Hematopoietic multipotent progenitor cell treated with erythropoietin and hydrocortisone succinate and interleukin-3 and kit ligand, for 17 days (in vitro differentiated cells): ENCODE measurements around the gene ABCC3.
"Not testable (repeated sequence)": the region's sequence is repeated elsewhere in the genome, so short reads cannot be mapped to it uniquely, and the experiment has no call there.

Experiments used
- DNase-seq: peaks from one replicate; pipeline ENCODE4 v3.0.0-alpha.2; 2015; ENCODE audit warnings: low spot score

The ABCC3 gene

DNA sequence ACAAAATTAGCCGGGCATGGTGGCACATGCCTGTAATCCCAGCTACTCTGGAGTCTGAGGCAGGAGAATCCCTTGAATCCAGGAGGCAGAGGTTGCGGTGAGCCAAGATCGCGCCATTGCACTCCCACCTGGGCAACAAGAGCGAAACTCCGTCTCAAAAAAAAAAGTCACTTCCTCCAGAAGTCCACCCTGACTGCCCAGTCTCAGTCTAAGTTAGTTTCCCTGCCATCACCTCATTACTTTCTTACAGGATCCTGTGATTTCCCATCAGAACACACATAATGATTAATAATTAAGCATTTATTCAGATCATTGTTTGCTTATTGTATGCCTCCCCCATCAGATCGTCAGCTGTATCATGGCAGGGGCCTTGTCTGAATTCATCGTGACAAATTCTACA lies 31.6 kb downstream of the ABCC3 start:
- DNase-seq, result no peak

DNA sequence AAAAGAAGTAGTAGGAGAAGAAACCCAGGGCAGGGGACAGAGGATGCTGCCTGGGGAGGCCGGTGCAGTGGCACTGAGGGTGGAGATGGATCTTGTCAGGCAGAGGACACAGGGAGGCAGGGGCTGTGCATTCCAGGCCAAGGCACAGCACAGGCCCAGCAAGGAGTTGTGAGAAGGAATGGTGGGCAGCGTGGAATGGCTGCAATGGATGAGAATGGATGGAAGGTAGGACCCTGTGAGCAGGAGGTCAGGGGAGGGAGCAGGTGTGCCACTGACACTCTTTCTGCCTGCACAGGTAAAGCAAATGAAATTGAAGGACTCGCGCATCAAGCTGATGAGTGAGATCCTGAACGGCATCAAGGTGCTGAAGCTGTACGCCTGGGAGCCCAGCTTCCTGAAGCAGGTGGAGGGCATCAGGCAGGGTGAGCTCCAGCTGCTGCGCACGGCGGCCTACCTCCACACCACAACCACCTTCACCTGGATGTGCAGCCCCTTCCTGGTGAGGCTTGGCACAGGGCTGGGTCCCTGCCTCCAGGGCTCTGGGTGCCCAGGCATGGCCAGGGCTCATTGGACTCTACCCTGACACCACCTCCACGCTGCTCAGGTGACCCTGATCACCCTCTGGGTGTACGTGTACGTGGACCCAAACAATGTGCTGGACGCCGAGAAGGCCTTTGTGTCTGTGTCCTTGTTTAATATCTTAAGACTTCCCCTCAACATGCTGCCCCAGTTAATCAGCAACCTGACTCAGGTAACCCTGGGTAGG lies 32.8 kb downstream of the ABCC3 start:
- no peak for DNase-seq

DNA sequence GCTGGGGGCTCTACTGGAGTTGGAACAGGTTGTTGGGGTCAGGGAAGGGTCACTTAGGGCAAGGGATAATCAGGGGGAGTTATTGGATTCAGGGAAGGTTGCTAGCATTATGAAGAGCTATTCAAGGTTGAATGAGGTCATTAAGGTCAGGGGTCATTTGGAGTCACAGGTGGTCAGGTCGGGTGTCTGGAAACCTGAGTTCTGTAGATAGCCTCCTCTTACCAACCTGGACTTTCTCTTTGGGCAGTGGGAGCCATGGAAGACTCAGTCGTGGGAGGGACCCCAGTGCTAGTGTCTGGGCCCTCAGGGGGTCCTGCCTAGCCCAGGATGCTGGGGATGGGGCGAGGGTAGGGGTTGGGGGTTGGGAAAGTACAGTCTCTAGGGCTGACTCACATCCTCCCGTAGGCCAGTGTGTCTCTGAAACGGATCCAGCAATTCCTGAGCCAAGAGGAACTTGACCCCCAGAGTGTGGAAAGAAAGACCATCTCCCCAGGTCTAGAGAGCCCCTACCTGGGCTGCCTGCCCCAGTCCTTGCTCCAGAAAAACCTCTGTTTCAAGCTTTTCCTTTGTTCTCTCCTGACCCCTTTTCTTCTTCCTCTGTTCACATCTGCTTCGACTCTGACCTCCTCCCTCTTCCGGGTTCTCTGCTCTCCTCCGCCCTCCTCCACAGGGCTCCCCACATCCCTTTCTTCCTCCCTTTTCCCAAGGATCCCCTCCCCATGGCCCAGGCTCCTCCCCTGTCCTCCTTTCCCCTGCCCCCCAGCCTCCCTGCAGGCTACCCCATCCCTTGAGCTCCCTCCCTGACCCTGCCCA lies 33.5 kb downstream of the ABCC3 start:
- DNase-seq, result no peak

DNA sequence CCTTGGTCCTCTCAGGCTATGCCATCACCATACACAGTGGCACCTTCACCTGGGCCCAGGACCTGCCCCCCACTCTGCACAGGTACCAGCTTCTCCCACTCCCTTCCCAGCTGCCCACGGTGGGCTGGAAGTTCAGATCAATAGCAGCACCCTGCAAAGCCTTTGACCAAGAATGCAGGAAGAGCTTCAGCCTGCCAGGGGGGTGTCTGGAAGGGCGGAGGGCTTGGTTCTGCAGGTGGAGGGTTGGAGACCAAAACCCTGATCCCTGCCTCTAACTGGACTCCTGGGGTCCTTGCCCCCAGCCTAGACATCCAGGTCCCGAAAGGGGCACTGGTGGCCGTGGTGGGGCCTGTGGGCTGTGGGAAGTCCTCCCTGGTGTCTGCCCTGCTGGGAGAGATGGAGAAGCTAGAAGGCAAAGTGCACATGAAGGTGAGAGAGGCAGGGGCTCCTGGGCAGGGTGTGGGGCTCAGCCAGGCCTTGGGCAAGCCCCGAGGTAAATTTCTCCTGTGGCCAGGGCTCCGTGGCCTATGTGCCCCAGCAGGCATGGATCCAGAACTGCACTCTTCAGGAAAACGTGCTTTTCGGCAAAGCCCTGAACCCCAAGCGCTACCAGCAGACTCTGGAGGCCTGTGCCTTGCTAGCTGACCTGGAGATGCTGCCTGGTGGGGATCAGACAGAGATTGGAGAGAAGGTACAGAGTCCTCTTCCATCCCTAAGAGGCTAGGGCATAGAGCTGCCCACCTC lies 34.3 kb downstream of the ABCC3 start:
- DNase-seq, result no peak

DNA sequence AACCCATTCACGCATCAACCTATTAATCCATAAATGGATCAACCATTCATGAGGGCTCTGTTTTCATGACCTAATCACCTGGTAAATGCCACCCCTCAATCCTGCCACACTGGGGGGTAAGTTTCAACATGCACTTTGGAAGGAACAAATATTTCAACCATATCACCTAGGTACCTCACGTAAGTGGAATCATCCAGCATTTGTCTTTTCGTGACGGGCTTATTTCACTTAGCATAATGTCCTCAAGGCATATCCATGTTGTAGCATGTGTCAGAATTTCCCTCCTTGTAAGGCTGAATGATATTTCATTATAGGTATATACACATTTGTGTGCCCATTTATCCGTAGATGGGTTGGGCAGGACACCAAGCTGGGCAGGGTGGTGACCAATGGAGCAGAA lies 37.4 kb downstream of the ABCC3 start:
- no peak for DNase-seq

DNA sequence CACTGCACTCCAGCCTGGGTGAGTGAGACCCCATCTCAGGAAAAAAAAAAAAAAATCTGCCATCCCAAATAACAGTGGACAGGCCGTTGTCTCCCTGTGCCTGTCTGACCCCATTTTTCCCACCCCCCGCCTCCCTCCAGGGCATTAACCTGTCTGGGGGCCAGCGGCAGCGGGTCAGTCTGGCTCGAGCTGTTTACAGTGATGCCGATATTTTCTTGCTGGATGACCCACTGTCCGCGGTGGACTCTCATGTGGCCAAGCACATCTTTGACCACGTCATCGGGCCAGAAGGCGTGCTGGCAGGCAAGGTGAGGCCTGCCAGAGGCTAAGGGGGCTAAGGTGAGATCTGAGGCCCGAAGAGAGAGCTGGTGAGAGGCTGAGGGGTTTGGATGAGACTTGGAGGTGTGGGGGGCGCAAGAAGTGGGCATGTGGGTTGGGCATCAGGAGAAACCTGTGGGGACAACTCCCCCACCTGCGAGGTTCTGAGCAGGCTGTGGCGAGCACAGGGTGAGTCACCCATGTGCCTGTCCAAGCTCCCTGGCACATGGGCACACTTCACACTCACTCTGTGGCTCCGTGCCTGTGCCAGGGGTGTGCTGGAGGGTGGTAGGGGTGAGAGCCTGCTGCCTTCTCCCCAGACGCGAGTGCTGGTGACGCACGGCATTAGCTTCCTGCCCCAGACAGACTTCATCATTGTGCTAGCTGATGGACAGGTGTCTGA lies 38.3 kb downstream of the ABCC3 start:
- DNase-seq, result no peak

DNA sequence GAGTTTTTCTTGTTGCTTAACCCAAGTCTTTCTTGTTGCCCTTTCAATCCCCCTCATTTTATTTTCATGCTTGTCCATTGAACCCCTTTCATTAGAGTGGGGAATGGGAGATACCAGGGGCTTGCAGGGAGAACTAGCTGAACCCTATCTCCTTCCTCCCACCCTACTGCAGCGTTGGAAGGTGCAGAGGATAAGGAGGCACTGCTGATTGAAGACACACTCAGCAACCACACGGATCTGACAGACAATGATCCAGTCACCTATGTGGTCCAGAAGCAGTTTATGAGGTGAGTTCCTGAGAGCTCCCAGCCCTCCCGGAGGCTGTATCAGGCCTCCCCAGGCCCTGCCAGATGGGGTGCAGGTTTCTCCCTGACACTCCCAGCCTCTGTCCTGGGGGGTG lies 40.5 kb downstream of the ABCC3 start:
- no peak for DNase-seq

DNA sequence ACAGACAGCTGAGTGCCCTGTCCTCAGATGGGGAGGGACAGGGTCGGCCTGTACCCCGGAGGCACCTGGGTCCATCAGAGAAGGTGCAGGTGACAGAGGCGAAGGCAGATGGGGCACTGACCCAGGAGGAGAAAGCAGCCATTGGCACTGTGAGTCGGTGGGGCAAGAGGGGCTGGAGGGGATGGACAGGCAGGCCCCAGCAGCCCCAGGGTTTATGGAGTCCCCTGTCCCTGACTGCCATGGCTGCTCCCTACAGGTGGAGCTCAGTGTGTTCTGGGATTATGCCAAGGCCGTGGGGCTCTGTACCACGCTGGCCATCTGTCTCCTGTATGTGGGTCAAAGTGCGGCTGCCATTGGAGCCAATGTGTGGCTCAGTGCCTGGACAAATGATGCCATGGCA lies 40.9 kb downstream of the ABCC3 start:
- no peak for DNase-seq

DNA sequence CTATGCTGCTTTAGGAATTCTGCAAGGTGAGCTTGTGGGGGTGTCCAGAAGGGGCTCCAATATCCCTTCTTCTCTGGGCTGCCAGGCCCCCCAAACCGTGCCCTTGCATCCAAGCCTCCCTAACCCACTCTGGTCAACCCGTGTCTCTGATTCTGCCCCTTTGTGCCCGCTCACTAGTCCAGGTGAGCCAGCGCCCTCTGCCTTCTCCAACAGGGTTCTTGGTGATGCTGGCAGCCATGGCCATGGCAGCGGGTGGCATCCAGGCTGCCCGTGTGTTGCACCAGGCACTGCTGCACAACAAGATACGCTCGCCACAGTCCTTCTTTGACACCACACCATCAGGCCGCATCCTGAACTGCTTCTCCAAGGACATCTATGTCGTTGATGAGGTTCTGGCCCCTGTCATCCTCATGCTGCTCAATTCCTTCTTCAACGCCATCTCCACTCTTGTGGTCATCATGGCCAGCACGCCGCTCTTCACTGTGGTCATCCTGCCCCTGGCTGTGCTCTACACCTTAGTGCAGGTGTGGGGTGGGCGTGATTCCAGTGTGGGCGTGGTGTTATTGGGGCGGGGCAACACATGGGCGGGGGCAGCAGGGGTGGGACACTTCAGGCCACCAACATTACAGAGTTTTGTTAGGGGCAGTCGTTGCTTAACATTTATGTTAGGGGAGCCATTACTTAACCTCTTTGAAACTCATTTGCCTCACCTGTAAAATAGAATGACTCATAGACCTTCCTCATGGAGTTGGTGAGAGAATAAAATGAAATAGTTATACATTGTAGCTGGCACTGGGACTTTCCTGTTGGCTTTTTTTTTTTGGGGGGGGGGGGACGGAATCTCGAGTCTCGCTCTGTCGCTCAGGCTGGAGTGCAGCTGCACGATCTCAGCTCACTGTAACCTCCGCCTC lies 41.6 kb downstream of the ABCC3 start:
- DNase-seq, result no peak

DNA sequence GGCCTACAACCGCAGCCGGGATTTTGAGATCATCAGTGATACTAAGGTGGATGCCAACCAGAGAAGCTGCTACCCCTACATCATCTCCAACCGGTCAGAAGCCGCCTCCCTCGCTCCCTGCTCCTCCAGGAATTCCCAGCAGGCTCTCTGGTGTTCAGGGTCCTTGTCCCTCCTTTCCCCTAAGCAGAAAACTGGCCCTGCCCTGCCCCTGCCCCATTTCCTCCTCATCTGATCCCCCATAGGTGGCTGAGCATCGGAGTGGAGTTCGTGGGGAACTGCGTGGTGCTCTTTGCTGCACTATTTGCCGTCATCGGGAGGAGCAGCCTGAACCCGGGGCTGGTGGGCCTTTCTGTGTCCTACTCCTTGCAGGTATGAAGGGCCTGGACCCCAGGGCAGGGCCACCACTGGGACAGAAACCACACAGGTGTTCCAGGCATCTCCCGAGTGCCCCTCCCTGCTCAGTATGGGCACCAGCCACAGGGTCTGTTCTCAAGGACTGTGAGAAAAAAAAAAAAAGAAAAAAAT lies 43.2 kb downstream of the ABCC3 start:
- DNase-seq, result no peak

DNA sequence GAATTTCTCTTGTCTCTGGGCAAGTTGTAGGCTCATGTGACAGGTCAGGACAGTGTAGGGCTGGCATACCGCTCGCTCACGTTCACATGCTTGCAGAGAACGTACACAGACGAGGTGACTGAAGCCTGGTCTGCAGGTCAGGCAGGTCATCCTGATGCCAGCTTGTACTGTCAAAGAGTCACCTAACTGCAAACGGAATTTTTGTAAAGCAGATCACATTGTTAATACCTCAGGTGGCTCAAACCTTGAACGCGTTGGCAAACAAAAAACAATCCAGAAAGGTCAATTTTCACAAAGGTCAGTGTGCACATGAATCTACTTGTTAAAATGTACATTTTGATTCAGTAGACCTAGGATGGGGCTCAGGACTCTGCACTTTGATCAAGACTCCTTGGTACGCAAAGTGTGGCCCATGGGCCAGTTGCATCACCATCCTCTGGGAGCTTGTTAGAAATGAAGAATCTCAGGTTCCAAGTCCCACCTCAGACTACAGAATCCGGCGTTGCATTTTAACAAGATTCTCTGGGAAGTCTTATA lies 44.4 kb downstream of the ABCC3 start:
- no peak for DNase-seq

DNA sequence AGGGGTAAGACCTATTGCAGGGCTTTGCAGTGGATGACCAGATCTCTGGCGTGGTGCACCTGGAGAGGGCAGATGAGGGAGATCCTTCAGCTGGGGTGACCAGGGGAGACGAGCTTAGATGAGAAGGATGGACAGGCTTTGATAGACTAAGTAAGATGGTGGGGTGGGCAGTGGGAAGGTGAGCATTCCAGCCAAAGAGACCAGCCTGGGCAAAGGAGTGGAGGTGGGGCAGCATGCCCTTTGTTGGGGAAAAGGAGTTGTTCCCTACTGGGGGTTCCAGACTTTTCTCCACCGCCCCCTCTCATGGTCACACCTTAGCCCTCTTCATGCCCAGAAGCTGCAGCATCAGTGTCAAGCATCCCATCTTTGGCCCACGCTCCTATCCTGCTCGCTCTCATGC lies 45.4 kb downstream of the ABCC3 start:
- no peak for DNase-seq

DNA sequence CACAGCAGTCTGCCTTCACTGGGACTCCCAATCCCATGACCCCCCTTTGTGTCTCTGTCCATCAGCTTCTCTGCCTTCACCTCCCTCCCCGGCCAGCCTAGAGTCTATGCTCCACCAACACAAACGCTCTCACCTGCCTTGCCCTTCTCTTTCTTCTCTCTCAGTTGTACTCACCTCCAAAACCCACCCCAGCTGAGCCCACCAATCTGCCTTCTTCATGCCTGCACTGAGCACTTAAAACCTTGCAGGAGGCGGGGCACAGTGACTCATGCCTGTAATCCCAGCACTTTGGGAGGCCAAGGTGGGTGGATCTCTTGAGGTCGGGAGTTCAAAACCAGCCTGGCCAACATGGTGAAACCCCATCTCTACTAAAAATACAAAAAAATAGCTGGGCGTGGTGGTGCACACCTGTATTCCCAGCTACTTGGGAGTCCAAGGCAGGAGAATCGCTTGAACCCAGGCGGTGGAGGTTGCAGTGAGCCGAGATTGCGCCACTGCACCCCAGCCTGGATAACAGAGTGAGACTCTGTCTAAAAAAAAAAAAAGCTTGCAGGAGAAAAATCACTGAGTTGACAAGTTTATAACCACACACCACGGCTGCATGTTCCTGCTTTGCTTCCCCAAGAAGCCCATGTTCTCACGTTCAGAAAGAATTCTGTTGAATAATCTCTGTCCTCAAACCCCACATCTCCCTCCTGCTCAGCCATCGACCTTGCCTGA lies 46.0 kb downstream of the ABCC3 start:
- DNase-seq, result not testable (repeated sequence)

DNA sequence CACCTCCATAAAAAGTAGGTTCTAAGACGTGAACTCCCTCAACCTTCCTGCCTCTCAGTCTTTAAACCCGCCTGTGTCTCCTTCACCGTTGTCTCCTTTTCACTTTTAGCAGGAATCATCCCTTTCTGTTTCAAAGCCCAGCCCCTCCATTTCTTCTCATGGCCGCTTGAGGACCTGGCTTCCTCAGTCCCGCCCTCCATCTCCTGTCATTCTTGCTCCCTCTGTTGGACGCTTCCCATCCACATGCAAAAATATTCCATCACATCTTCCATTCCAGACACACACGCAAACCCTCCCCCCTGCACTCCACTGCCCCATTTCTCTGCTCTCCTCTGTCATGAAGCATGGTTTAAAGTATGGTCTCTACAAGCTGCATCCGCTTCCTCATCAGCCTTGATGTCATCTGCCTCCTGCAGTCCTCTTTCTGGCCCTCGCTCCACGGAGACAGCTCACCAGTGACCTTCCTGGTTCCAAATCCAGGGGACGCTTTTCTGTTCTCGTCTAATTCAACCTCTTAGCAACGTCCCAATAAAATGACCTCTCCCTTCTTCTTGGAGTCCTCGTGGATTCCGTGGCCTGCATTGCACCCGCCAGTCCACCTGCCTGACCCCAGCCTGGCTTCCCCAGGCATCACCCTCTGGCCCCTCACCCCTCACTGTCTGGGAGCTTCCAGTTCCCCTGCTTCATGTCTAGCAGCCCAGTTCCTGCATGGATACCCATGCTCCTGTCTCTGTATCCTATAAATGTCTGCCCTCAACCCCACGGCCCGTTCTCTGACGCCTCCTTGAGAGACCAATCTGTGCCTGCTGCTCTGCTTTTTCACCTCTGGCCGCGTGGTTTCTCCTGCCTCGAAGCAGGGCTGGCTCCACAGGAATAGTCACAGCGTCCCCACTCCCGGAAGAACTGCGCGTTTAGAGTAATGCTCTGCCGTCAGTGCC lies 46.9 kb downstream of the ABCC3 start:
- DNase-seq, result peak; percentile 52

DNA sequence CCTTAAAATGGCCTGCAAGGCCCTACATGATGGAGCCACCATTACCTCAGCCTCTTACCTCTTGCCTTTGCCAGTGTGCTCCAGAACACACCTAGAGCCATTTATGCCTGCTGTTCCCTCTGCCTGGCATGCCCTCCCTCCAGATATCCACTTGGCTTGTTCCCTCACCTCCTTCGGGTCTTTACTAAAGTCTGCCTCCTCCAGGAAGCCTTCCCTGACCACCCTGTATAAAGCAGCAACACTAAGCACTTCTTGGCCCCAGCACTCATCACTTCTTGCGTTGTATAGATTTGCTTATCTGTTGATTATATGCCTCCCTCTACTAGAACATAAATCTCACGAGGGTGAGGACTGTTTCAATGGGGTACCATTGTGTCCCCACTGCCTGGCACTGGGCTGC lies 47.8 kb downstream of the ABCC3 start:
- no peak for DNase-seq

DNA sequence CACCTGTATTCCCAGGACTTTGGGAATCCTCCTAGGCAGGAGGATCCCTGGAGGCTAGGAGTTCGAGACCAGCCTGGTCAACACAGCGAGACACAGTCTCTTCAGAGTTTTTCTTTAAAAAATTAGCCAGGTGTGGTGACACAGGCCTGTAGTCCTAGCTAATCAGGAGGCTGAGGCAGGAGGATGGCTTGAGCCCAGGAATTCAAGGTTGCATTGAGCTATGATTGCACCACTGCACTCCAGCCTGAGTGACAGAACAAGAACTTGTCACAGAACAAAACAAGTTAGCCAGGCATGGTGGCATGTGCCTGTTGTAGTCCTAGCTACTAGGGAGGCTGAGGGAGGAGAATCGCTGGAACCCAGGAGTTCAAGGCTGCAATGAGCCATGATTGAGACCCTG lies 48.3 kb downstream of the ABCC3 start:
- no peak for DNase-seq

DNA sequence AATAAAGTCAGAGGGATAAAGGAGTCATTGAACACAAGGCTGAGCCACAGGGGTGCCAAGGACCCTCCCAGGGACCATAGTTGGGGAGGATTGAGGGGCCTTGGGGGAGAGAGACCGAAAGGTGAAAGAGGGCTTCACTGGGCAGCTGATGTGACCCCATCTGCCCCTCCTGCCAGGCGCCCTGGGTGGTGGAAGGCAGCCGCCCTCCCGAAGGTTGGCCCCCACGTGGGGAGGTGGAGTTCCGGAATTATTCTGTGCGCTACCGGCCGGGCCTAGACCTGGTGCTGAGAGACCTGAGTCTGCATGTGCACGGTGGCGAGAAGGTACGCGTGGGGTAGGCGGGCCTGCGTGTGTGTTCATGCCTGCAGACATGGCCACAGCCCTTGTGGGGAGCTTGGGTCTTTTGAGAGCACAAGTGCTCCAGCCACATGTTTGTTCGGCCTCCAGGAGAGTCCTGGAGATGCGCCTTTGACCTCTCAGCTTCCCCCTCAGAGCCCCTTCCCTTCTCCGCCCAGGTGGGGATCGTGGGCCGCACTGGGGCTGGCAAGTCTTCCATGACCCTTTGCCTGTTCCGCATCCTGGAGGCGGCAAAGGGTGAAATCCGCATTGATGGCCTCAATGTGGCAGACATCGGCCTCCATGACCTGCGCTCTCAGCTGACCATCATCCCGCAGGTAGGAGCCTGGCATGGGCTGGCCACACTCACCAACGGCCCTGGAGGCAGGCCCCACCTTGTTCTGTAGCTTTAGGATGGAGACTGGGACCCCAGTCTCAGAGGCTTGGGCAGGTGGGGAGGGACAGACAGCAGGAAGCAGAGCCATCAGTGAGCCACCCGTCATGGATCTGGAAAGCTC lies 49.0 kb downstream of the ABCC3 start:
- no peak for DNase-seq

DNA sequence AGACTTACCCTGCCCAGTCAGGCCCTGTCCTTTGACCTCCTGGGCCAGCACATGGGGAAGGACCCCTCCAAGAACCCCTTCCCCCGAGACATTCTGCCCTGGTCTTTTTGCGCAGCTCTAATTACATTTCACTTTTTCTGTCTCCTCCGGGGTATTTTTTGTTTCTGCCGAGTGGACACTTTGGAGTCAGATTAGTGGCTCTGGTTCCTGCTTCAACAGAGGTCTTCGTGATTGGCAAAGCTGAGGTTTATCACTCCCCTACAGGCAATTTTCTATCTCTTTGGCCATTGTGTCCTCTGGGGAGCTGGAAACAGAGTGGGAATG lies 49.6 kb downstream of the ABCC3 start:
- DNase-seq, result no peak
